Muscle of leg (tissue), 11 donors: ENCODE measurements around the gene LZTFL1. TPM values are rescaled to one million over a fixed set of nuclear protein-coding genes. Genes with fewer than 3 reads are reported as not detected.

Source experiments
- DNase-seq: peaks from one replicate; pipeline ENCODE4 v3.0.0; 2013
- H3K27ac ChIP-seq: one replicate; pipeline ENCODE4 v1.5.1; 2013; ENCODE audit warnings: mild to moderate bottlenecking, low read length, control low read depth
- H3K27me3 ChIP-seq: one replicate; pipeline ENCODE4 v1.6.1; 2013; ENCODE audit warnings: low read length; ENCODE audit not compliant: control insufficient read depth, insufficient read depth
- H3K36me3 ChIP-seq: one replicate; pipeline ENCODE4 v1.6.1; 2013; ENCODE audit warnings: low read length; ENCODE audit not compliant: control insufficient read depth, insufficient read depth
- H3K4me1 ChIP-seq: one replicate; pipeline ENCODE4 v1.6.1; 2013; ENCODE audit warnings: low read length; ENCODE audit not compliant: control insufficient read depth, insufficient read depth
- H3K4me3 ChIP-seq: one replicate; pipeline ENCODE4 v1.5.1; 2013; ENCODE audit warnings: low read length, control low read depth
- H3K9me3 ChIP-seq: replicated peaks from 2 replicates; pipeline ENCODE4 v1.6.1; 2013; ENCODE audit warnings: low read depth, low read length; ENCODE audit not compliant: control insufficient read depth
- WGBS: methylation state at CpG from one replicate; pipeline ENCODE4 v1.1.5; 2013; ENCODE audit warnings: missing lambda C conversion rate; ENCODE audit not compliant: insufficient coverage; 5-methylcytosine and 5-hydroxymethylcytosine counted together
- polyA plus RNA-seq, 8 donors: library from polyadenylated mRNA; unstranded; fragments of 120-200 nt; gene quantifications; one replicate each; pipeline versions ENCODE4 v1.2.1 to v1.2.3, GENCODE V29; 2013; ENCODE audit warnings: inconsistent platforms in 1 of 8, low replicate concordance in 1 of 8; ENCODE audit not compliant: insufficient read length in 8 of 8, insufficient read depth in 1 of 8
- total RNA-seq: library from RNA; stranded (reverse); fragments of 120-200 nt; gene quantifications from one replicate; pipeline ENCODE4 v1.2.4, GENCODE V29; 2013

Gene LZTFL1
- total and polyA plus RNA-seq, 9 donors, result 13.3 to 19.9 (median 15.6) TPM

GRCh38 chr3:45792036-45792435 lies 49.9 kb downstream of the LZTFL1 start:
- Histone ChIP-seq H3K4me3 (no peak overlapping the region), H3K9me3 (no peaks in the 10 kb centered on the region), H3K4me1 (peaks cover 11% of the 10 kb centered on the region), H3K27me3 (peaks cover 46% of the 10 kb centered on the region), H3K36me3 (no peaks in the 10 kb centered on the region), H3K27ac (no peak overlapping the region)
- whole genome bisulfite sequencing, result 94% methylated on average over 2 of the region's 2 CpGs
- DNase-seq, result no peak

- Histone ChIP-seq H3K27me3 (peaks cover 34% of the 10 kb centered on the region), H3K36me3 (no peaks in the 10 kb centered on the region), H3K4me1 (no peaks in the 10 kb centered on the region), H3K27ac (no peak overlapping the region), H3K9me3 (no peaks in the 10 kb centered on the region), H3K4me3 (no peak overlapping the region)
- 64% methylated on average over 2 of the region's 2 CpGs for WGBS
- no peak for DNase-seq
These were observed 51.3 kb downstream of the LZTFL1 start for GRCh38 chr3:45790596-45790995.

GRCh38 chr3:45789235-45789812 lies 52.6 kb downstream of the LZTFL1 start:
- DNase-seq, result no peak

GRCh38 chr3:45787551-45787950 lies 54.4 kb downstream of the LZTFL1 start:
- no peak for DNase-seq
- Histone ChIP-seq H3K27me3 (peaks cover 13% of the 10 kb centered on the region), H3K4me1 (no peaks in the 10 kb centered on the region), H3K36me3 (no peaks in the 10 kb centered on the region), H3K9me3 (no peaks in the 10 kb centered on the region), H3K27ac (no peak overlapping the region), H3K4me3 (no peak overlapping the region)
- WGBS, result no CpG with 5 or more reads among the region's 2 CpGs

More at GRCh38 chr3:45789235-45789812, 52.6 kb downstream of the LZTFL1 start:
- H3K36me3 ChIP-seq, result no peaks in the 10 kb centered on the region
- WGBS, result no CpG with 5 or more reads among the region's 4 CpGs
- no peak overlapping the region for H3K27ac ChIP-seq
- no peaks in the 10 kb centered on the region for H3K9me3 ChIP-seq
- no peak overlapping the region for H3K4me3 ChIP-seq
- no peaks in the 10 kb centered on the region for H3K4me1 ChIP-seq
- H3K27me3 ChIP-seq, result peaks cover 26% of the 10 kb centered on the region

- H3K27ac ChIP-seq, result no peak overlapping the region
- H3K36me3 ChIP-seq, result no peaks in the 10 kb centered on the region
- no peak for DNase-seq
- no peaks in the 10 kb centered on the region for H3K4me1 ChIP-seq
- 73% methylated on average over 4 of the region's 4 CpGs for WGBS
- H3K27me3 ChIP-seq, result peaks cover 7% of the 10 kb centered on the region
- no peaks in the 10 kb centered on the region for H3K9me3 ChIP-seq
- no peak overlapping the region for H3K4me3 ChIP-seq
These were observed 55.0 kb downstream of the LZTFL1 start for GRCh38 chr3:45786801-45787495.

GRCh38 chr3:45785605-45786150 lies 56.2 kb downstream of the LZTFL1 start:
- no peak for DNase-seq
- no peaks in the 10 kb centered on the region for H3K4me1 ChIP-seq
- H3K27ac ChIP-seq, result no peak overlapping the region
- H3K36me3 ChIP-seq, result no peaks in the 10 kb centered on the region
- H3K4me3 ChIP-seq, result no peak overlapping the region
- WGBS, result 79% methylated on average over 2 of the region's 3 CpGs
- H3K9me3 ChIP-seq, result no peaks in the 10 kb centered on the region
- H3K27me3 ChIP-seq, result peaks cover 6% of the 10 kb centered on the region

- no peak overlapping the region for H3K4me3 ChIP-seq
- H3K9me3 ChIP-seq, result no peaks in the 10 kb centered on the region
- WGBS, result 85% methylated on average over 1 of the region's 3 CpGs
- no peak overlapping the region for H3K27ac ChIP-seq
- H3K4me1 ChIP-seq, result no peaks in the 10 kb centered on the region
- H3K36me3 ChIP-seq, result no peaks in the 10 kb centered on the region
- H3K27me3 ChIP-seq, result peaks cover 4% of the 10 kb centered on the region
- DNase-seq, result no peak
These were observed 58.3 kb downstream of the LZTFL1 start for GRCh38 chr3:45783667-45784066.

- no peak overlapping the region for H3K27ac ChIP-seq
- no peak overlapping the region for H3K4me3 ChIP-seq
- H3K27me3 ChIP-seq, result peaks cover 4% of the 10 kb centered on the region
- no peaks in the 10 kb centered on the region for H3K4me1 ChIP-seq
- no peaks in the 10 kb centered on the region for H3K36me3 ChIP-seq
- 92% methylated on average over 3 of the region's 3 CpGs for whole genome bisulfite sequencing
- H3K9me3 ChIP-seq, result no peaks in the 10 kb centered on the region
- no peak for DNase-seq
These were observed 59.5 kb downstream of the LZTFL1 start for GRCh38 chr3:45782381-45782780.

- no peaks in the 10 kb centered on the region for H3K9me3 ChIP-seq
- H3K27ac ChIP-seq, result no peak overlapping the region
- 89% methylated on average over 4 of the region's 12 CpGs for WGBS
- peaks cover under 1% of the 10 kb centered on the region for H3K27me3 ChIP-seq
- DNase-seq, result no peak
- H3K4me1 ChIP-seq, result no peaks in the 10 kb centered on the region
- H3K4me3 ChIP-seq, result no peak overlapping the region
- no peaks in the 10 kb centered on the region for H3K36me3 ChIP-seq
These were observed 60.1 kb downstream of the LZTFL1 start for GRCh38 chr3:45781841-45782240.

- DNase-seq, result no peak
- Histone ChIP-seq H3K4me3 (no peak overlapping the region), H3K27me3 (no peaks in the 10 kb centered on the region), H3K4me1 (no peaks in the 10 kb centered on the region), H3K9me3 (no peaks in the 10 kb centered on the region), H3K36me3 (no peaks in the 10 kb centered on the region), H3K27ac (no peak overlapping the region)
- no CpG with 5 or more reads among the region's 5 CpGs for WGBS
These were observed 60.6 kb downstream of the LZTFL1 start for GRCh38 chr3:45781271-45781670.
